Esophagus squamous epithelium (tissue), 5 donors: ENCODE data around the gene C1orf198. TPM values are rescaled to one million over a fixed set of nuclear protein-coding genes. Genes with fewer than 3 reads are reported as not detected.

Experiments
- DNase-seq: peaks from one replicate; lab custom pipeline; 2025; lab: John Stamatoyannopoulos, UW
- H3K27ac ChIP-seq, 4 donors: fragments of 200-600 bp; sonication (generic); one replicate each; pipeline ENCODE4 v1.5.1; 2016 to 2019; ENCODE audit warnings: mild to moderate bottlenecking in 1 of 4
- H3K27me3 ChIP-seq, 4 donors: fragments of 200-600 bp; sonication (generic); 1 replicate in 3 of 4; 2 replicates in 1 of 4; pipeline versions ENCODE4 v1.5.1 to v1.6.0; 2017 to 2021; ENCODE audit warnings: antibody characterized with exemption in 1 of 4
- H3K36me3 ChIP-seq, 3 donors: fragments of 200-600 bp; sonication (generic); one replicate each; pipeline ENCODE4 v1.5.1; 2016 to 2019
- H3K4me1 ChIP-seq, 3 donors: fragments of 200-600 bp; sonication (generic); one replicate each; pipeline ENCODE4 v1.5.1; 2017 to 2019
- H3K4me3 ChIP-seq, 4 donors: fragments of 200-600 bp; sonication (generic); 1 replicate in 3 of 4; 2 replicates in 1 of 4; pipeline ENCODE4 v1.5.1; 2016 to 2019; ENCODE audit warnings: mild to moderate bottlenecking in 2 of 4, moderate library complexity in 1 of 4
- H3K9me3 ChIP-seq, 3 donors: fragments of 200-600 bp; sonication (generic); one replicate each; pipeline ENCODE4 v1.5.1; 2016 to 2019
- CTCF ChIP-seq, 6 experiments: fragments of 450-650 bp in 4 of 6; fragments of 200-600 bp in 2 of 6; sonication (generic) in 2 of 6; IDR thresholded peaks; one replicate each; pipeline ENCODE4 v1.5.1; 2016 to 2019; ENCODE audit warnings: antibody characterized with exemption in 6 of 6, mild to moderate bottlenecking in 4 of 6, moderate library complexity in 4 of 6
- POLR2A ChIP-seq, 4 donors: fragments of 450-650 bp; IDR thresholded peaks; one replicate each; pipeline ENCODE4 v1.6.1; 2017; ENCODE audit warnings: antibody characterized with exemption in 4 of 4, mild to moderate bottlenecking in 4 of 4, moderate library complexity in 3 of 4
- WGBS, 2 donors: methylation state at CpG; one replicate each; pipeline ENCODE4 v1.1.5; 2018; 5-methylcytosine and 5-hydroxymethylcytosine counted together
- intact Hi-C: fragments of 100-400 bp; cut with DNase I; formaldehyde crosslinking; loops from one replicate; pipeline ENCODE4 v1.15.0; 2022
- total RNA-seq, 4 donors: library from RNA; depleted of rRNA; stranded (reverse); fragments of >200 nt; gene quantifications; one replicate each; pipeline ENCODE4 v1.1.0, GENCODE V29; 2016
- donor health status: DM: yes; HTN: yes; CAD: no.

The C1orf198 gene
- 10 to 100 TPM; 18.5 to 28.8 (median 21.6) TPM for total RNA-seq

GRCh38 chr1:230867903-230868735 lies at the start of gene C1orf198:
Gene C1orf198 (minus strand): TSS chr1:230868521. CDS start chr1:230868512, 9 bp downstream.
- 0 to 5% methylated on average over 1 to 4 of the region's 96 CpGs for WGBS, 2 donors
- no peak for DNase-seq
- no peaks in the 10 kb centered on the region for H3K36me3 ChIP-seq
- H3K27ac ChIP-seq, result peak within 1 kb of the TSS; percentile 74 to 90 (median 82)
- TF ChIP-seq POLR2A (IDR thresholded peaks at IDR 0.05), result peak in 1 of 4 donors; percentile 60
- TF ChIP-seq CTCF (IDR thresholded peaks at IDR 0.05), result no peak
- peaks cover 0 to 4% (median 0%) of the 10 kb centered on the region in 4 donors for H3K27me3 ChIP-seq
- H3K4me1 ChIP-seq, result peaks cover 2 to 58% (median 27%) of the 10 kb centered on the region in 3 donors
- intact Hi-C loops, result no loop called here
- peak within 1 kb of the TSS; percentile 73 to 98 (median 86) for H3K4me3 ChIP-seq
- H3K9me3 ChIP-seq, result no peaks in the 10 kb centered on the region

GRCh38 chr1:230917284-230918135 lies 49.2 kb upstream of the C1orf198 start:
- 53 to 54% methylated on average over 14 to 15 of the region's 15 CpGs for WGBS, 2 donors
- H3K4me3 ChIP-seq, result no peak overlapping the region
- H3K27me3 ChIP-seq, result no peaks in the 10 kb centered on the region
- intact Hi-C loops, result loop anchor here (10.0 kb wide), 1 partner anchor 297 kb away; no protein-coding TSS in a partner anchor
- peaks cover 0 to 85% (median 0%) of the 10 kb centered on the region in 3 donors for H3K36me3 ChIP-seq
- no peak overlapping the region for H3K27ac ChIP-seq
- no peak for TF ChIP-seq POLR2A (IDR thresholded peaks at IDR 0.05)
- peak in 5 of 6 experiments; percentile 59 to 78 (median 65) for TF ChIP-seq CTCF (IDR thresholded peaks at IDR 0.05)
- no peaks in the 10 kb centered on the region for H3K4me1 ChIP-seq
- no peaks in the 10 kb centered on the region for H3K9me3 ChIP-seq
- DNase-seq, result no peak

GRCh38 chr1:230916587-230917283 lies 48.4 kb upstream of the C1orf198 start:
- no peaks in the 10 kb centered on the region for H3K27me3 ChIP-seq
- H3K27ac ChIP-seq, result no peak overlapping the region
- intact Hi-C loops, result loop anchor here (10.0 kb wide), 1 partner anchor 298 kb away; no protein-coding TSS in a partner anchor
- no peak for TF ChIP-seq CTCF (IDR thresholded peaks at IDR 0.05)
- no peak for TF ChIP-seq POLR2A (IDR thresholded peaks at IDR 0.05)
- peaks cover 0 to 85% (median 0%) of the 10 kb centered on the region in 3 donors for H3K36me3 ChIP-seq
- H3K4me3 ChIP-seq, result no peak overlapping the region
- DNase-seq, result no peak
- H3K4me1 ChIP-seq, result no peaks in the 10 kb centered on the region
- no peaks in the 10 kb centered on the region for H3K9me3 ChIP-seq
- 88 to 93% methylated on average over 8 of the region's 8 CpGs for WGBS, 2 donors

- intact Hi-C loops, result loop anchor here (10.0 kb wide), 1 partner anchor 300 kb away; no protein-coding TSS in a partner anchor
- H3K27me3 ChIP-seq, result no peaks in the 10 kb centered on the region
- no peak overlapping the region for H3K4me3 ChIP-seq
- H3K4me1 ChIP-seq, result peaks cover 0 to 9% (median 5%) of the 10 kb centered on the region in 3 donors
- H3K27ac ChIP-seq, result no peak overlapping the region
- no peak for TF ChIP-seq CTCF (IDR thresholded peaks at IDR 0.05)
- TF ChIP-seq POLR2A (IDR thresholded peaks at IDR 0.05), result no peak
- H3K36me3 ChIP-seq, result peaks cover 0 to 84% (median 0%) of the 10 kb centered on the region in 3 donors
- no peaks in the 10 kb centered on the region for H3K9me3 ChIP-seq
- DNase-seq, result no peak
Measured at GRCh38 chr1:230915078-230915477, 46.8 kb upstream of the C1orf198 start.
